OCI-LY3 (cell line): Measurements from ENCODE around the gene PC.

Experiments used
- EZH2phosphoT487 ChIP-seq: fragments of 200-600 bp; shearing (Covaris generic); IDR thresholded peaks from 2 replicates; pipeline ENCODE4 v1.6.1; 2018; ENCODE audit warnings: antibody characterized with exemption, mixed run types, low read depth
- TF ChIP-seq, protein P1 (sequence below): fragments of 200-600, 300-600 bp; sonication (generic); IDR thresholded peaks from 2 replicates; pipeline ENCODE4 v1.5.1; 2014; ENCODE audit warnings: antibody characterized with exemption, low read length, low read depth

GRCh38 chr11:66904055-66904454 is 54.1 kb downstream of the PC start:
- TF ChIP-seq, protein P1, sequence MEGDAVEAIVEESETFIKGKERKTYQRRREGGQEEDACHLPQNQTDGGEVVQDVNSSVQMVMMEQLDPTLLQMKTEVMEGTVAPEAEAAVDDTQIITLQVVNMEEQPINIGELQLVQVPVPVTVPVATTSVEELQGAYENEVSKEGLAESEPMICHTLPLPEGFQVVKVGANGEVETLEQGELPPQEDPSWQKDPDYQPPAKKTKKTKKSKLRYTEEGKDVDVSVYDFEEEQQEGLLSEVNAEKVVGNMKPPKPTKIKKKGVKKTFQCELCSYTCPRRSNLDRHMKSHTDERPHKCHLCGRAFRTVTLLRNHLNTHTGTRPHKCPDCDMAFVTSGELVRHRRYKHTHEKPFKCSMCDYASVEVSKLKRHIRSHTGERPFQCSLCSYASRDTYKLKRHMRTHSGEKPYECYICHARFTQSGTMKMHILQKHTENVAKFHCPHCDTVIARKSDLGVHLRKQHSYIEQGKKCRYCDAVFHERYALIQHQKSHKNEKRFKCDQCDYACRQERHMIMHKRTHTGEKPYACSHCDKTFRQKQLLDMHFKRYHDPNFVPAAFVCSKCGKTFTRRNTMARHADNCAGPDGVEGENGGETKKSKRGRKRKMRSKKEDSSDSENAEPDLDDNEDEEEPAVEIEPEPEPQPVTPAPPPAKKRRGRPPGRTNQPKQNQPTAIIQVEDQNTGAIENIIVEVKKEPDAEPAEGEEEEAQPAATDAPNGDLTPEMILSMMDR: no peak
- TF ChIP-seq EZH2phosphoT487: no peak
